ENCODE measurements around the gene FUT4. TPM values are rescaled to one million over a fixed set of nuclear protein-coding genes. Genes with fewer than 3 reads are reported as not detected.

Gene FUT4
- total and polyA plus RNA-seq, 10 of the 15 experiments (the other 5 are each of a cell fraction or from before 2014, with no cell fraction given), result 0.68 to 9.1 (median 2.3) TPM

DNA sequence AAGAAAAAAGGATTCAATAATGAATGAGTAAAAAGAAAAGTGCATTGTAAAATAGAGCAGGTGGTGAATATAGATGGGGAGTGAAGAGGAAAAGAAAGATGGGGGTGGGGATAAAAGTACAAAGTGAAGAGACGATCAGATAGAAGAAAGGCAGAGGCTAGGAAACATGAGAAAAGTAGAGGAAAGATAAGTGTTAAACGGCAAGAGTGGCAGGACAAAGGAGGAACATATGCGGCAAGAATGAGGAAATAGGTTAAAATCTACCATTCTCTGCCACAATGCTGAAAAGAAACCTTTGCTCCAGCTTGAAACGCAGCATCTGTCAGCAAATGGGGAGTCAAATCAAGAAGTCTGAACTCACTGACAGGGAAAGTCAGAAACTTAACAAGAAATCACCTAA lies 6.8 kb downstream of the FUT4 start (continued):
- TF ChIP-seq, protein P1, sequence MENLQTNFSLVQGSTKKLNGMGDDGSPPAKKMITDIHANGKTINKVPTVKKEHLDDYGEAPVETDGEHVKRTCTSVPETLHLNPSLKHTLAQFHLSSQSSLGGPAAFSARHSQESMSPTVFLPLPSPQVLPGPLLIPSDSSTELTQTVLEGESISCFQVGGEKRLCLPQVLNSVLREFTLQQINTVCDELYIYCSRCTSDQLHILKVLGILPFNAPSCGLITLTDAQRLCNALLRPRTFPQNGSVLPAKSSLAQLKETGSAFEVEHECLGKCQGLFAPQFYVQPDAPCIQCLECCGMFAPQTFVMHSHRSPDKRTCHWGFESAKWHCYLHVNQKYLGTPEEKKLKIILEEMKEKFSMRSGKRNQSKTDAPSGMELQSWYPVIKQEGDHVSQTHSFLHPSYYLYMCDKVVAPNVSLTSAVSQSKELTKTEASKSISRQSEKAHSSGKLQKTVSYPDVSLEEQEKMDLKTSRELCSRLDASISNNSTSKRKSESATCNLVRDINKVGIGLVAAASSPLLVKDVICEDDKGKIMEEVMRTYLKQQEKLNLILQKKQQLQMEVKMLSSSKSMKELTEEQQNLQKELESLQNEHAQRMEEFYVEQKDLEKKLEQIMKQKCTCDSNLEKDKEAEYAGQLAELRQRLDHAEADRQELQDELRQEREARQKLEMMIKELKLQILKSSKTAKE (IDR thresholded peaks at IDR 0.05; ENCODE audit: low read depth, poor library complexity, severe bottlenecking), result no peak
- TF ChIP-seq JUNB (IDR thresholded peaks at IDR 0.05) (peak; percentile 39; the same call in 1 of the 2 replicates), FOXK2 (IDR thresholded peaks at IDR 0.05) (no peak), ZBED1 (IDR thresholded peaks at IDR 0.05; ENCODE audit: borderline replicate concordance) (no peak), SPI1 (IDR thresholded peaks at IDR 0.05; ENCODE audit: borderline replicate concordance, insufficient read depth, low read depth, low read length) (no peak), SREBF1 (IDR thresholded peaks at IDR 0.05; ENCODE audit: low read length) (no peak), HDAC6 (IDR thresholded peaks at IDR 0.05; ENCODE audit: unreplicated experiment) (no peak), IRF5 (IDR thresholded peaks at IDR 0.05; ENCODE audit: borderline replicate concordance) (0 out of 2 replicates have a peak, but pooled peaks have one; percentile 5), EP300 (IDR thresholded peaks at IDR 0.05; ENCODE audit: borderline replicate concordance in 1 of 2, control insufficient read depth in 1 of 2, low read depth in 2 of 2, low read length in 2 of 2) (peak in 1 of 2 experiments; percentile 22; a peak in 1 of 4 replicates), POU2F2 (IDR thresholded peaks at IDR 0.05; ENCODE audit: borderline replicate concordance, low read depth, low read length) (no peak), RELA (IDR thresholded peaks at IDR 0.05; ENCODE audit: borderline replicate concordance, partially characterized antibody) (no peak), HDGF (IDR thresholded peaks at IDR 0.05) (peak; percentile 52; the same call in 1 of the 2 replicates), ZZZ3 (IDR thresholded peaks at IDR 0.05; ENCODE audit: control insufficient read depth, insufficient read length, low read depth) (no peak), ASH2L (IDR thresholded peaks at IDR 0.05; ENCODE audit: borderline replicate concordance, low read depth) (no peak), ELK1 (IDR thresholded peaks at IDR 0.05; ENCODE audit: low read depth, low read length) (no peak), NFYB (IDR thresholded peaks at IDR 0.05; ENCODE audit: insufficient read depth, low read depth, low read length) (no peak), ZNF207 (IDR thresholded peaks at IDR 0.05; ENCODE audit: borderline replicate concordance) (no peak), MYB (IDR thresholded peaks at IDR 0.05; ENCODE audit: borderline replicate concordance, low read depth, low read length) (no peak), WRNIP1 (IDR thresholded peaks at IDR 0.05; ENCODE audit: borderline replicate concordance, low read depth, low read length) (no peak), RCOR1 (conservative IDR thresholded peaks at IDR 0.05; ENCODE audit: low read depth, low read length) (no peak), IKZF2 (IDR thresholded peaks at IDR 0.05) (no peak; a peak in 1 of 4 replicates)
- TF ChIP-seq, protein P2, sequence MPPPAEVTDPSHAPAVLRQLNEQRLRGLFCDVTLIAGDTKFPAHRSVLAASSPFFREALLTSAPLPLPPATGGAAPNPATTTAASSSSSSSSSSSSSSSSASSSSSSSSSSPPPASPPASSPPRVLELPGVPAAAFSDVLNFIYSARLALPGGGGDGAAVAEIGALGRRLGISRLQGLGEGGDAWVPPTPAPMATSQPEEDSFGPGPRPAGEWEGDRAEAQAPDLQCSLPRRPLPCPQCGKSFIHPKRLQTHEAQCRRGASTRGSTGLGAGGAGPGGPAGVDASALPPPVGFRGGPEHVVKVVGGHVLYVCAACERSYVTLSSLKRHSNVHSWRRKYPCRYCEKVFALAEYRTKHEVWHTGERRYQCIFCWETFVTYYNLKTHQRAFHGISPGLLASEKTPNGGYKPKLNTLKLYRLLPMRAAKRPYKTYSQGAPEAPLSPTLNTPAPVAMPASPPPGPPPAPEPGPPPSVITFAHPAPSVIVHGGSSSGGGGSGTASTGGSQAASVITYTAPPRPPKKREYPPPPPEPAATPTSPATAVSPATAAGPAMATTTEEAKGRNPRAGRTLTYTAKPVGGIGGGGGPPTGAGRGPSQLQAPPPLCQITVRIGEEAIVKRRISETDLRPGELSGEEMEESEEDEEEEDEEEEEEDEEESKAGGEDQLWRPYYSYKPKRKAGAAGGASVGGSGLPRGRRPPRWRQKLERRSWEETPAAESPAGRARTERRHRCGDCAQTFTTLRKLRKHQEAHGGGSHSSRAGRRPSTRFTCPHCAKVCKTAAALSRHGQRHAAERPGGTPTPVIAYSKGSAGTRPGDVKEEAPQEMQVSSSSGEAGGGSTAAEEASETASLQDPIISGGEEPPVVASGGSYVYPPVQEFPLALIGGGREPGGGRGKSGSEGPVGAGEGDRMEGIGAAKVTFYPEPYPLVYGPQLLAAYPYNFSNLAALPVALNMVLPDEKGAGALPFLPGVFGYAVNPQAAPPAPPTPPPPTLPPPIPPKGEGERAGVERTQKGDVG (CRISPR knock-in tag; IDR thresholded peaks at IDR 0.05), result no peak
